ENCODE measurements around the gene BCAS3.
"Not testable (repeated sequence)": the region's sequence is repeated elsewhere in the genome, so short reads cannot be mapped to it uniquely, and the experiment has no call there.

BCAS3 gene

DNA sequence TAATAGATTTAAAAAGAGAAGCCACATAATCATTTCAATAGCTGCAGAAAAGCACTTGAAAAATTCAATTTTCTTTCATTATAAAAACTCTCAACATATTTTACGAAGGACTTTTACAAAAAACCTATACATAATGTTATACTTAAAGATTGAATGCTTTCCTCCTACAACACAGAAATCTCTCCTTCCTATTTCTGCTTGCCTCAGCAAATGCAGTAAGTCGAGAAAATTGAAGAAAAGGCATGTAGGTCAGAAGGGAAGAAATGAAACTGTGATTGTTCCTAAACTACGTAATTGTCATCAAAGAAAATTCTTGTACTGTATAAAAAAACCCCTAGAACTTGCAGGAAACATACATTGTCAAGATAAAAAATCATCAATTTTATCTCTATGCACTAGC, 267.1 kb downstream of the BCAS3 start:
- DNase-seq, result no peak

DNA sequence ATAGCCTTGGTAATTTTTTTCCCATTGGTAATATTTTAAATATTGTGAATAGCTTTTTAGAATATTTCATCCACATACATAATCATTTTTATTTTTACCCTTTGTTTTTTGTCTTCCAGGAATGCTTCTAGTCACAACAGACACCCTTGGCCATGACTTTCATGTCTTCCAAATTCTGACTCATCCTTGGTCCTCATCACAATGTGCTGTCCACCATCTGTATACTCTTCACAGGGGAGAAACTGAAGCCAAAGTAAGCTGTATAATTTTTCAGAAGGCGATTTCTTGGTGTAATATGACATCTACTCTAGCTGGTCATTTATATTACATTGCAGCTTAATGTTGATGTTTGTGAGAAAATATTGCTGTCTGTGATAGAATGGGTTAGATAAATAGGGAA, 269.4 kb downstream of the BCAS3 start:
- no peak for DNase-seq

DNA sequence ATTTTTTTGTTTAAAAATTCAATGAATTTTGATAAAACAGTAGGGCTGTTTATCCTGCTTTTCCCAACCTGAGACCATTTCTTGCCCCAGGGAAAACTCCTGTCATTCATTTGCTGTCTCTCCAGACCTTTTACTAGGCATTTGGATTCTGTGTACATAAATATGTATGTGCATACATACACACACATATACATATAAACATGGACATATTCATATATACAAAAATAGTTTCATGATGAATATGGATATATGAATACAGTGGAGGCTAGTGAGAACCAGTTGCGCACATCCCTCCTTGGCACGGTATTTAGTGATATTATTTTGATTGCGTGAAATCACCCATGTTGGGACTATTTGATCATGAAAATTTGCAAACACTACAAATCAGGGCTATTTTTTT, 269.9 kb downstream of the BCAS3 start:
- DNase-seq, result no peak

DNA sequence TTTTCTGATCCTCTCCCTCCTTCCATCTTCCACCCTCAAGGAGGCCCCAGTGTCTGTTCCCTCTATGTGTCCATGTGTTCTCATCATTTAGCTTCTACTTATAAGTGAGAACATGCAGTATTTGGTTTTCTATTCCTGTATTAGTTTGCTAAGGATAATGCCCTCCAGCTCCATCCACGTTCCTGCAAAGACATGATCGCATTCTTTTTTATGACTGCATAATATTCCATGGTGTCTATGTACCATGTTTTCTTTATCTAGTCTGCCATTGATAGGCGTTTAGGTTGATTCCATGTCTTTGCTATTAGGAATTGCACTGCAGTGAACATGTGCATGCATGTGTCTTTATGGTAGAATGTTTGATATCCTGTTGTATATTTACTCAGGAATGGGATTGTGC, 275.1 kb downstream of the BCAS3 start:
- no peak for DNase-seq

DNA sequence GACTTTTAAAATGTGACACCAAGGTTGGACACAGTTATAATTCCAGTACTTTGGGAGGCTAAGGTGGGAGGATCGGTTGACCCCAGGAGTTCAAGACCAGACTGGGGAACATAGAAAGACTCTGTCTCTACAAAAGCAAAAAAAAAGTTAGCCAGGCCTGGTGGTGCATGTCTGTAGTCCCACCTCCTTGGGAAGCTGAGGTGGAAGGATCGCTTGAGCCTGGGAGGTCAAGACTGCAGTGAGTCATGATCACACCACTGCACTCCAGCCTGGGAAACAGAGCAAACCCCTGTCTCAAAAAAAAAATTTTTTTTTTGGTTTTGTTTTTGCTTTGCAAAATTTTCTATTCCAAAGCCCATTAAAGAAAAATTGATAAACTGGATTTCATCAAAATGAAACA, 281.4 kb downstream of the BCAS3 start:
- peak; percentile 18 for DNase-seq

DNA sequence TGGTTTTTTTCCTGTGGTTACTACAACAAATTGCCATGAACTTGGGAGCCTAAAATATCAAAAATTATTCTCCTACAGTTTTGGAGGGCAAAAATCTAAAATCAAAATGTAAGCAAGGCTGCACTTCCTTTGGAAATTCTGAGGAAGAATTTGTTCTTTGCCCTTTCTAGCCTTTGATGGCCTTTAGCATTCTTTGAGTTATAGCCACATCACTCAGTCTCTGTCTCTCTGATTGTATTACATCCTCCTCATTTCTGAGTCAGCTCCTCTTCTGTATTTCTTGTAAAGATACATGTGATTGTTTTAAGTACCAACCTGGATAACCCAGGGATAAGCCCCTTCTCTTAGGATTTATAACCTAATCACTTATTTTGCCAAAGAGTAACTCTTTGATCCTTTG, 282.0 kb downstream of the BCAS3 start:
- DNase-seq, result peak; percentile 5

DNA sequence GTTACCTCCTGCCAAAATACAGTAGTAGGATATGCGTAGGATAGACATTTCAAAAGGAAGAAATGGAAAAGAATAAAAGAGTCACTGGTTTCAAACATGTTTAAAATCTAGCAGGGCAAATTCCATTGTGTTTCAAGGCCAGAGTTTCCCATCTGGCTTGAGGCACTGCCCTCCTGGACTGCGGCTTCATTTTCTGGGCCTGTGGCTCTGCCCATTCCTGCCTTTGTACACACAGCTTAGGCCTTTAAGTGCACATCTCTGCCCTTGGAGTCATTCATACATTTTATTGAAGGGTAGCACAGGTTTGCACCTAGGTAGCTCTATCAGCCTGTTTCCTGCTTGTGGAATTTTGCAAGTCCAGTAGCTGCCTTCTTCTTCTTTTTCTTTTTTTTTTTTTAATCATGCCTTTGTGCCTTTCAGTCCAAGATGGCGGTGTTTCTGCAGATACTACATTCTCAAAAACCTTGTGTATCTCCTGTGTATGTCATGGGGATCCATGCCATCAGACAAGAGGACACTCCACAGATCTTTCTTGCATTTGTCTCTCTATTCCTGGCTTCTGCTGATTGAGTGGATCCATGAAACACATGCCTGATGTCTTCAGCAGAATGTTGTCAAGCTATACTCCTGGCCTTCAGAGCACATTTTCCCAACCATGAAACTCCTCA, 282.9 kb downstream of the BCAS3 start:
- no peak for DNase-seq

DNA sequence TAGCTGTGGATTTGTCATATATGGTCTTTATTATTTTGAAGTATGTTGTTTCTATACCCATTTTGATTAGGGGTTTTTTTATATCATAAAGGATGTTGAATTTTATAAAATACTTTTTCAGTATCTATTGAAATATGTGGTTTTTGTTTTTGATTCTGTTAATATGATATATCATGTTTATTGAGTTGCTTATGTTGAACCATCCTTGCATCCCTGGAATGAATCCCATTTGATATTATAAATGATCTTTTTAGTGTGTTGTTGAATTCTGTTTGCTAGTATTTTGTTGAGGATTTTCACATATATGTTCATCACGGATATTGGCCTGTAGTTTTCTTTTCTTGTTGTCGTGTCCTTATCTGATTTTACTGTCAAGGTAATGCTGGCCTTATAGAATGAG, 286.5 kb downstream of the BCAS3 start:
- DNase-seq, result no peak

DNA sequence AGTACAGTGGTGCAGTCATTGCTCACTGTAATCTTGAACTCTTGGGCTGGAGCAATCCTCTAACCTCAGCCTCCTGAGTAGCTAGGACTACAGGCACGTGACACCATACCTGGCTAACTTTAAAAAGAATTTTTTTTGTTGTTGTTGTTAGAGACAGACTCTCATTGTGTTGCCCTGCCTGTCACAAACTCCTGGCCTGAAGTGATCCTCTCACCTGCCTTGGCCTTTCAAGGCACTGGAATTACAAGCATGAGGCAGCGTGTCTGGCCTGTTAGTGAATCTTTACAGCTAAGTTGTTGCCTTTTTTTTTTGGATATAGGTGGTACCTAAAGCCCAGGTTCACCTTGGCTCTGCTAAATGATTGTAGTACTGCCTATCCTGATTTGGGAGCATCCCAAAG, 290.6 kb downstream of the BCAS3 start:
- no peak for DNase-seq

DNA sequence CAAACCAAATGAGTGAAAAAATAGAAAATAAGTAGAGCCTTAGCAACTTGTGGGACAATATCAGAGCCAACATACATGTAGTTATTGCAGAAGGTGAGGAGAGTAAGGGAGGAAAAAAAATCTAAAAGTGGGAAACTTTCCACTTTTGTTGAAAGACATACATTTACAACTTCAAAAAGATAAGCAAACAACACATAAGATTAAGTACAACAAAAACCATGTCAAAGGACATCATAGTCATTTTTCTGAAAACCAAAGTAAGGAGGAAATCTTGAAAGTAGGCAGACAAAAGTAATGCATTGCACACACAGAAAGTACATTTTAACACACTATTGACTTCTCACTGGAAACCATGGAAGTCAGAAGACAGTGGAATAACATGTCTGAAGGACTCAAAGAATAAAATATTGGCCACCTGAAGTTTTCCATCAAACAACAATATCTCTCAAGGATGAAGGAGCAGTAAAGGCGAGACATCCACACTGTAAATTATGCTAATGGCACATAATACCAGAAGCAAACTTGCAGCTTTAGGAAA, 291.9 kb downstream of the BCAS3 start:
- no peak for DNase-seq

DNA sequence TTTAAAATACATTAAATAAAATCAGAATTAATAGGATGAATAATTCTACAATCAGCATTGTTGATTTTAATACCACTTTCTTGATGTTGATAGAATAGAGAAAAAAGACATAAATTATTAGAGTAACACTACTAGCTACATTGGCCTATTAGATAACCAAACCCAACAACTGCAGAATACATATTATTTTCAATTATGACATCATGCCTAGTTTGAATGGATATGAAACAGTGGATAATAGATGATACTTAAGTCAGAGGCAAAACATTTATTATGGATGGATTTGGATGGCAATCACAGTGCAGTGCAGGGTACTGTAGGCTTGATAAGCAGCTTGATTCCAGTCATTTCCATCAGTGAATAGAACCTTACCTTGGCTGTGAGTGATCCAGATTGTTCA, 293.1 kb downstream of the BCAS3 start:
- DNase-seq, result no peak

DNA sequence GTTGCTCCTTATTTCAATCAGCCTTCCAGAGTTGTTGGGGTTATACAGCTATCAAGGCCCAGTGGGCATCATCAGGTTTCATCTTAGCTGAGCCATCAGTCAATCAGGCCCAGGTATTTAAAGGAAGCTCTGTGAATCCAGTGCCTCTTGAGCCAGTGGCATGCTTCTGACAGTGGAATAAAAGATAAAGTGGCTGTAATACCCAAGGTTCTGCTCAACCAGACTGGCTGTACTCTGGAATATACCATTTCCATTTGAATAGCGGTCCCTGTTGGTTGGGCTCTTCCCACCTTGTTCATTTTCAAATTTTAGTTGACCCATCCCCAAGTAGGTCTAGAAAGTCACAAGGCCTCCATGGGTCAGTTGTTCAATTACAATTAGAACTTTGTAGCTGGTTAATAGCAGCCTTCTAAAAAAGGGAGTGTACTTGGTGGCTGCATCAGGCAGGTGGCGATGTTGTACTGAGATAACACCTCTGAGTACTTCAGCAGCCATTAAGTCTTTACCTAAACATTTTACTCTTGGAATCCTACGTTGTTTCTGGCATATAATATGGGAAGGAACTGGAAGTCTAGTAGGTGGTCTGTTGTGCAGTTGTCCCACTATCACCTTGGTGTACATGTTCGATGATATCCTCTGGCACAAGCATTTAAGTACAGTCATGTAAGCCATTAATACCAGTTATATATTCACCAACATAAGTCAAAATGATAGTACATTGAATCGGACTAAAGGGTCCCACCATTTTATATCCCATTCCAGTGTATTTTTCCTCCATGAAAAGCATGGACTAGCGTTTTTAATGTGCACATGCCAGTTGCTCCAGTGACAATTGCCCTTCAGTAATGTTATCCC, 294.1 kb downstream of the BCAS3 start:
- peak; percentile 41 for DNase-seq

DNA sequence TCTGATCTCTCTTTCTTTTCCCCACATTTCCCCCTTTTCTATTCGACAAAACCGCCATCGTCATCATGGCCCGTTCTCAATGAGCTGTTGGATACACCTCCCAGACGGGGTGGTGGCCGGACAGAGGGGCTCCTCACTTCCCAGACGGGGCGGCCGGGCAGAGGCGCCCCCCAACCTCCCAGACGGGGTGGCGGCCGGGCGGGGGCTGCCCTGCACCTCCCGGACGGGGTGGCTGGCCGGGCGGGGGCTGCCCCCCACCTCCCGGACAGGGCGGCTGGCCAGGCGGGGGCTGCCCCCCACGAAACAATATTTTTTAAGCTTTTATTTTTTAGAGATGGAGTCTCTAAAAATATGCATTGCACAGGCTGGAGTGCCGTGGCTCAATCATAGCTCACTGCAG, 299.2 kb downstream of the BCAS3 start:
- DNase-seq, result not testable (repeated sequence)

DNA sequence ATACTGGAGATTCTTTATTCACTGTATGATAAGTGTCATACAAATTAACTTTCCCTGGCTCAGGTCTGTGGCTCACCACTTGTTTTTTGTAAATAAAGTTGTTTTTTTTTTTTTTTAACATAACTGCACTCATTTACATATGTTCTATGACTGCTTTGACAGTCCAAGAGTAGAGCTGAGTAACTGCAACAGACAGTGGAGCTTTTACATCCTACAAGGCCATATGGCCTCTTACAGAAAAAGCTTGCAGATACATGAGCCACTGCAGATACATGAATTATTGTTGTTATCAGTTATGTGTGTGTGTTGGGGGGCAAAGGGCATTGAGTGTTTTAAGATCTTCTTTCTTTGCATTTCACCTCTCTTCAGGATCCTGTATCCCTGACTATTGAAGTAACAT, 311.7 kb downstream of the BCAS3 start:
- DNase-seq, result no peak

DNA sequence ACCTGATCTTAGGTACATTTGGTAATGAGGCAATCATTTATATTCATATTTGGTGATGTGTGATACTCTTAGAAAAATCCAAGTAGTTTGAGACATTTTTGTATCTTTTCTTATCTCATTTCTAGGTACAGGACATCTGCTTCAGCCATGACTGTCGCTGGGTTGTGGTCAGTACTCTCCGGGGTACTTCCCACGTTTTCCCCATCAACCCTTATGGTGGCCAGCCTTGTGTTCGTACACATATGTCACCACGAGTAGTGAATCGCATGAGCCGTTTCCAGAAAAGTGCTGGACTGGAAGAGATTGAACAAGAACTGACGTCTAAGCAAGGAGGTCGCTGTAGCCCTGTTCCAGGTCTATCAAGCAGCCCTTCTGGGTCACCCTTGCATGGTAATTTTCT, 312.2 kb downstream of the BCAS3 start:
- DNase-seq, result no peak

DNA sequence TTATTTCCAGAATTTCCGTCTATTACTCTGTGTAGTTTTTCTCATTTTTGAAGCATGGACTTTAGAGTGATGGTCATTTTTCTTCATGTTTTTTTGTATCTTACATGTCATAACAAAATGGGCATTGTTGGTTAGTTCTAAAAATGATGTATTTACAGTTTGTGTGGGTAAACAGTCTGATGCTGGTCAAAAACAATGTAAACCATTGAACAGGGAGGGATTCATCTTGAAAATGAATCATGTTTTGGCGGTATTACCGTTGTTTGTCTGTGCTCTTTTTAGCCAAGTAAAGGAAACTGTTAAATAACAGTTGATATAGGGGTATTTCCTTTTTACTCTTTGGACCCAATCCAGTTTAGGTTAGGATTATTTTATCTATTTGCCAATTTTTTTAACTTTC, 315.8 kb downstream of the BCAS3 start:
- DNase-seq, result no peak

DNA sequence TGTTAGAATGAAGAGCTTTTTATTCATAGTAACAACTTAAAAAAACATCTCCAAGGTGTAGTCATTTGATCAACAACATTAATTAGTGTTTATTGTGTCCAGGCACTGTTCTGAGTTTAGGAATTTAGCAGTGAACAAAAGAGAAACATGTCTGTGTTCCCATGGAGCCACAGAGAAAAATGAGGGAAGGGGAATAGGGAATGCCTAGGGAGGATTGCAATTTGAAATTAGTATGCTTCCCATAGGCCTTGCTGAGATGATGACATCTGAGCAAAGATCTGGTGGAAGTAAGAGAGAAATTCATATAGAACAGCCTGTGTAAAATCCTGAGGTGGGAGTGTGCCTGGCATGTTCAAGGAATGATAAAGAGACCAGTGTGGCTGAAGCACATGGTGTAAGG, 318.0 kb downstream of the BCAS3 start:
- DNase-seq, result no peak

DNA sequence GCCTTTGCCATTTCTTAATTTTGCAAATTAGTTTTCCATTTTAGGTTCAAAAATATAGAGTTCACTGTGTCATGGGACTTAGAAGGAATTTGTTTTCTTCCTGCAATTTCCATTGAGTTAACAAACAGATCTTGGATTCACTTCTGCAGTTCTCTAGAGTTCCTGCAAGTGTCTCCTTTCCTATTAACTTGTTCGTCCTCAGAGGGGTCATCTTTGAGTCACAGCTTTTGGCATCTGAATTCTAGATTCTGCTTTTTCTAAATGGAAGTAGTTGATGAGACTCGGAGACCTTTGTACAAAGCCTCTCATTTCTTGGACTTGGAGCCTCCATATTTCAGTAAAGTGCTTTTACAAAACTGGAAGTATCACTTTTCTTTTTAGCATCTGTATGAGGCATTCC, 323.3 kb downstream of the BCAS3 start:
- peak; percentile 29 for DNase-seq

DNA sequence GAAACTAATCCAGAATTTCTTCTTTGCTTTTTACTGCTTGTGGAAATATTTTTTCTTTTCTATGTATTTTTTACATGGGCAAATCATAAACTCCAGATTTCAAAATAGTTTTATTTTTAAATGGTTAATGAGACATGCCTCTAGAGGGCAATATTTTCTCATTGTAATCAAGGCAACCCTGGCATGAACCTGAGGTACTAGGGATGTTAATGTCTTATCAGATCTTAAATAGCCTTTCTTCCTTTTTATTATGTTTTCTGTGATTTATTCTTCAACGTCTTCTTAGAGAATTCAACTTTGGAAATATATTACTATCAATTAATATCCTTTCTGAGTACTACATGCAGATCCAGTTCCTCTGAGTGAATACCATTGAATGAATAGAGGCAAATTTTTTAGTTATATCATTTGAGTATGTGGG, 324.7 kb downstream of the BCAS3 start:
- DNase-seq, result peak; percentile 67

DNA sequence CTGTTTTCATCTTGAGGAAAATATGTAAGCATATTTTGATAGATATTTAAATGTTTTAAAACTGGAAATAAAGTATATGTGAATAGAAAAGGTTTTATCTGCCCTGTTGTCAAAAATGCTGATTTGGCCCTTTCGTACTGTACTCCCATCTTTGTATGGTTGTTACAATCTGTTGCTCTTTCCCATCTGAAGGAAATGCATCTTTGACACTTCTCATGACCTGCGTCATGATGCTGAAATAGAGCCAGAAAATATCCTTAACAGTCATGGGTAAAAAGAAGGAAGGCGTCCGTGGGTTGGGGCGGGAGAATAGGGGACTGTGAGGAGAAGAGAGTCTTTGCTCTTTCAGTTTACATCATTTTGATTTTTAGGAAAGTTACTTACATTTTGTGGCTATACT, 327.7 kb downstream of the BCAS3 start:
- no peak for DNase-seq

DNA sequence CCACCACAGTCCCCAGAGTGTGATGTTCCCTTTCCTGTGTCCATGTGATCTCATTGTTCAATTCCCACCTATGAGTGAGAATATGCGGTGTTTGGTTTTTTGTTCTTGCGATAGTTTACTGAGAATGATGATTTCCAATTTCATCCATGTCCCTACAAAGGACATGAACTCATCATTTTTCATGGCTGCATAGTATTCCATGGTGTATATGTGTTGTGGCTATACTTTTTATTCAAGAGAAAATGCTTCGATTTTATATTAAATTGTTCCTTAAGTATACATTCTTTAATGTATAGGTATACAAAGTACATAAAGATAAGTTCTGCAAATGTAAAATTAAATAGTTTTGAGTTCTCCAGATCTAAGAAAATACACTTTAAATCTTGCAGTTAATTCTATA, 328.3 kb downstream of the BCAS3 start:
- not testable (repeated sequence) for DNase-seq

DNA sequence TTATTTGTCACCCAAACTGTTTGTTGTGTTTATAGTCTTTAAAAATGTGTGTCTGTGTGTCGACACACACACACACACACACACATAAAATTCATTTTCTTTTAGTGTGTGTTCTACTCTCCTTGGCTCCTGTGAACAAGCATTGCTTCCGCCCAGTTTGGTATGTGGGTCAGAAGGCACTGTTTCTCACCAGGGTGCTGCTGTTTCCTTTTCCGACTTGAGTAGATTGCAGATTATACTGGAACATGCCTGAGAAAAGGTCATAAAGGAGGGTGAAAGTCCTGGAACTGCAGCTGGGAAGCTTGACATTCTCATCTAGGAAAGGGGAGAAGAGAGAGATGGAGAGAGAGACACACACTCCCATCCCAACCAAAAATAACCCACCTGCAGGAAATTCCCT, 330.3 kb downstream of the BCAS3 start:
- DNase-seq, result no peak

DNA sequence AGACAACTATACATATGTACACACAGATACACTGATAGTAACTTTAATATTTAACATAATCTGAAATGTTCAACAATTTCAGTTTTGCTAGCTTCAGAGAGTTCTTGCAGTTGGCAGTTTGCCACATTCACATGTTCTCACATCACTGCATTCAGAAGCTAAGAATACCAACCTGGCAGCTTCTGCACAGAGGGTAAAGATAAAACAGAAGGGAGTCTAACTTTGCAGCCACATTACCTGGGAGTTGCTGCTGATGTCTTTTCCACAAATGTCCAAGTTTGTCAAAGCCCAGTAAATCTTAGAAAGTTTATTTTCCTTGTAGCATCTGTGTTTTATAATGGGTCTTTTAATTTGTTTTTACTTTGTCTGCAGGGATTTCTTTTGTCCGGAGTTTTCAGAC, 332.0 kb downstream of the BCAS3 start:
- peak; percentile 3 for DNase-seq

DNA sequence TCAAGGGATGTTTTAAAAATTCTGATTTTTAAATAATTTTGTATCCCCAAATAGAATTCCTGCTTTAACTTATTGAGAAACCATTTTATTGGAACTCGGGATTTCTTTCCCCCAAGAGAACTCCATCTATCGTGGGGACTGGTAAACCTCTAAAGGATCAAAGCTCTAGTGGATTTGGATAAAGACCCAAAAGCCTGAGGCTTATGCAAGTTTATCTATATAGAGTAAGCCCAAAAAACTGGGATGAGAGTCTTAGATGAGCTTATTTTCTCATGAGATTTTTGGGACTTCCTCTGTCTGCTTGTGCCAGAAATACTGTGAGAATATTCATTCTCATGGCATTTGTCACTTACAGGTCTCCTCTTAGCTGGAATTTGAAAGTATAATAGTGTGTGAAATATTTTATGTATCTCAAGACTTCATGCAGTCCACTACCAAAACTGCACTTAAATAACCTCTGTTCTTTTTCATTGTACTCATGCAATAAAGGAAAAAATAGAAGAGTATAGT, 333.1 kb downstream of the BCAS3 start:
- DNase-seq, result no peak
